ENCODE results near the gene ADORA2B. TPM values are rescaled to one million over a fixed set of nuclear protein-coding genes. Genes with fewer than 3 reads are reported as not detected.
"Not testable (repeated sequence)": the region's sequence is repeated elsewhere in the genome, so short reads cannot be mapped to it uniquely, and the experiment has no call there.

The ADORA2B gene
- total RNA-seq, 2 donors from 2014 or later: 0.74 to 0.86 TPM

- peak; percentile 64 for DNase-seq (ENCODE audit: low spot score)
- intact Hi-C loops (cut with DNase I): no loop called here
Observed at GRCh38 chr17:15919466-15919865, 25.5 kb upstream of the ADORA2B start.

GRCh38 chr17:15920758-15921239 lies 24.1 kb upstream of the ADORA2B start:
- intact Hi-C loops (cut with DNase I): no loop called here
- DNase-seq (ENCODE audit: low spot score): peak; percentile 59

GRCh38 chr17:15921640-15922039 lies 23.3 kb upstream of the ADORA2B start:
- intact Hi-C loops (cut with DNase I): no loop called here

GRCh38 chr17:15922586-15922985 lies 22.3 kb upstream of the ADORA2B start:
- peak; percentile 5 for DNase-seq (ENCODE audit: low spot score)
- intact Hi-C loops (cut with DNase I): no loop called here

More at GRCh38 chr17:15921640-15922039, 23.3 kb upstream of the ADORA2B start:
- no peak for DNase-seq (ENCODE audit: low spot score)

- DNase-seq (ENCODE audit: low spot score): peak; percentile 49
- intact Hi-C loops (cut with DNase I): no loop called here
Observed at GRCh38 chr17:15926039-15926740, 18.7 kb upstream of the ADORA2B start.

GRCh38 chr17:15928286-15928785 lies 16.6 kb upstream of the ADORA2B start:
- DNase-seq (ENCODE audit: low spot score): peak; percentile 70
- intact Hi-C loops (cut with DNase I): no loop called here

- intact Hi-C loops (cut with DNase I): no loop called here
Observed at GRCh38 chr17:15929941-15930340, 15.0 kb upstream of the ADORA2B start.

GRCh38 chr17:15930426-15930825 lies 14.5 kb upstream of the ADORA2B start:
- intact Hi-C loops (cut with DNase I): no loop called here
- peak; percentile 3 for DNase-seq (ENCODE audit: low spot score)

More at GRCh38 chr17:15929941-15930340, 15.0 kb upstream of the ADORA2B start:
- peak; percentile 69 for DNase-seq (ENCODE audit: low spot score)

GRCh38 chr17:15931394-15931793 lies 13.5 kb upstream of the ADORA2B start:
- DNase-seq (ENCODE audit: low spot score): peak; percentile 24
- intact Hi-C loops (cut with DNase I): no loop called here

- DNase-seq (ENCODE audit: low spot score): no peak
- intact Hi-C loops (cut with DNase I): no loop called here
Observed at GRCh38 chr17:15934866-15935265, 10.1 kb upstream of the ADORA2B start.

GRCh38 chr17:15935891-15936290 lies 9.0 kb upstream of the ADORA2B start:
- no peak for DNase-seq (ENCODE audit: low spot score)
- intact Hi-C loops (cut with DNase I): no loop called here

GRCh38 chr17:15936481-15936880 lies 8.4 kb upstream of the ADORA2B start:
- intact Hi-C loops (cut with DNase I): not testable (repeated sequence)
- peak; percentile 13 for DNase-seq (ENCODE audit: low spot score)

- intact Hi-C loops (cut with DNase I): no loop called here
- DNase-seq (ENCODE audit: low spot score): peak; percentile 15
Observed at GRCh38 chr17:15941781-15942180, 3.1 kb upstream of the ADORA2B start.

- intact Hi-C loops (cut with DNase I): no loop called here
- DNase-seq (ENCODE audit: low spot score): peak; percentile 81
Observed at GRCh38 chr17:15942207-15942833, 2.6 kb upstream of the ADORA2B start.

- intact Hi-C loops (cut with DNase I): no loop called here
- DNase-seq (ENCODE audit: low spot score): peak; percentile 32
Observed at GRCh38 chr17:15943971-15944758, 765 bp upstream of the ADORA2B start.

- DNase-seq (ENCODE audit: low spot score): peak; percentile 84
- intact Hi-C loops (cut with DNase I): no loop called here
Observed at GRCh38 chr17:15945527-15946191, 729 bp downstream of the ADORA2B start.

- peak; percentile 46 for DNase-seq (ENCODE audit: low spot score)
- intact Hi-C loops (cut with DNase I): no loop called here
Observed at GRCh38 chr17:15946611-15947120, 1.7 kb downstream of the ADORA2B start.

- DNase-seq (ENCODE audit: low spot score): no peak
- intact Hi-C loops (cut with DNase I): no loop called here
Observed at GRCh38 chr17:15947271-15947670, 2.3 kb downstream of the ADORA2B start.

All from posterior vena cava (tissue), 2 donors.